HG03354 (cell line): ENCODE data around the gene CKAP5.
"Not testable (repeated sequence)": the region's sequence is repeated elsewhere in the genome, so short reads cannot be mapped to it uniquely, and the experiment has no call there.

Experiments
- ATAC-seq: cut with Tn5 transposase; IDR thresholded peaks from one replicate; pipeline ENCODE4 v1.9.1; 2021; ENCODE audit warnings: mild to moderate bottlenecking; ENCODE audit not compliant: unreplicated experiment, poor library complexity, severe bottlenecking

CKAP5 gene

DNA sequence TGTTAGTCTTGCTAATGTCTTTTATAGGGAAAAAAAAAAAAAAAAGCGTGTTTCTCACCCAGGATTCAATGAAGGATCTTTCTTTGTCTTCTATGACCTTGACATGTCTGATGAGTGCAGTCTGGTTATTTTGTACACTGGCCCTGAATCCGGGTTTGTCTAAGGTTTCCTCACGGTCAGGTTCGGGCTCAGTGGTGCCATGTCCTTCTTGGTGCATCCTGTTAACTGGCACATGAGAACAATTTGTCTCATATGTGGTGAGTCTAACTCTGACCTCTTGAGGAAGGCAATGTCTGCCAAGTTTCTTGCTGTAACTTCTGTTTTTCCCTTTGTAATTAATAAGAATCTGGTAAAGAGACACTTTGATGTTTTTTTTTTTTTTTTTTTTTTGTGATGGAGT, 114.5 kb downstream of the CKAP5 start:
- ATAC-seq = no peak

DNA sequence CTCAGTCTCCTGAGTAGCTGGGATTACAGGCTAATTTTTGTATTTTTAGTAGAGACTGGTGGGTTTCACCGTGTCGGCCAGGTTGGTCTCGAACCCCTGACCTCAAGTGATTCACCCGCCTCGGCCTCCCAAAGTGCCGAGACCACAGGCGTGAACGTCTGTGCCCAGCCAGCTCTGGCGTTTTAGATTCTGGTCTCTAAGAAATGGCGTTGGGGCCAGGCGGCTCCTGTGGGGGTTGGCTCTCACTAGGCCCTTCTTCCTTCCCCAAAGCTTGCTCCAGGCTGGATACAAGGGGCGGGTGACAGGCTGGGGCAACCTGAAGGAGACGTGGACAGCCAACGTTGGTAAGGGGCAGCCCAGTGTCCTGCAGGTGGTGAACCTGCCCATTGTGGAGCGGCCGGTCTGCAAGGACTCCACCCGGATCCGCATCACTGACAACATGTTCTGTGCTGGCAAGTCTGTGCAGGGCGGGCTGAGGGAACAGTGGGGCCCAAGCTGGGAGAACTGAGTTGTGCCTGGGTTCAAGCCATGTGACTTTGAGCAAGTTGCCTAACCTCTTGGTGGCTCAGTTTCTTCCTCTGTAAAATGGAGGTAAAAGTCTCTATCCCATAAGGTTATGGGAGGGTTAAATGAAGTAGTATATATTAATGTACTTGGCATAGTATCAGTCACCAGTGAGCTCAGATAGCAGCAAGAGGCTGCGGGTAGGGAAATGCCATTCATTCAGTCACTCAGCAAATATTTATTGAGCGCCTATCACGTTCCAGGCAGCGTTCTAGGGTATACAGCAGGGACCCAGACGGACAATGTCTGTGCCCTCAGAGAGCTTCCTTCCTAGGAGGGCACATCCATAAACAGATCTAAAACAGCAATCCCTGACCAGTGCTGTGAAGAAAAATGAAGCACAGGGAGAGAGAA, 116.7 kb downstream of the CKAP5 start:
- no peak for ATAC-seq

DNA sequence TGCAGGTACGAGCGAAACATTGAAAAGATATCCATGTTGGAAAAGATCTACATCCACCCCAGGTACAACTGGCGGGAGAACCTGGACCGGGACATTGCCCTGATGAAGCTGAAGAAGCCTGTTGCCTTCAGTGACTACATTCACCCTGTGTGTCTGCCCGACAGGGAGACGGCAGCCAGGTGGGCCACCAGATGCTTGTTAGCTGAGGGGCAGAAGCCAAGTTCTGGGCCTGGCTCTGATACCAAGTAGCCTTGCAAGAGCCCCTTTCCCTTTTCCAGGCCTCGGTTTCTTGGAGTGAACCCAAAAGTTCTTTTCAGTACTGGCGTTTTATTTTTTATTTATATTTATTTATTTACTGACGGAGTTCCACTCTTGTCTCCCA, 117.4 kb downstream of the CKAP5 start:
- no peak for ATAC-seq

DNA sequence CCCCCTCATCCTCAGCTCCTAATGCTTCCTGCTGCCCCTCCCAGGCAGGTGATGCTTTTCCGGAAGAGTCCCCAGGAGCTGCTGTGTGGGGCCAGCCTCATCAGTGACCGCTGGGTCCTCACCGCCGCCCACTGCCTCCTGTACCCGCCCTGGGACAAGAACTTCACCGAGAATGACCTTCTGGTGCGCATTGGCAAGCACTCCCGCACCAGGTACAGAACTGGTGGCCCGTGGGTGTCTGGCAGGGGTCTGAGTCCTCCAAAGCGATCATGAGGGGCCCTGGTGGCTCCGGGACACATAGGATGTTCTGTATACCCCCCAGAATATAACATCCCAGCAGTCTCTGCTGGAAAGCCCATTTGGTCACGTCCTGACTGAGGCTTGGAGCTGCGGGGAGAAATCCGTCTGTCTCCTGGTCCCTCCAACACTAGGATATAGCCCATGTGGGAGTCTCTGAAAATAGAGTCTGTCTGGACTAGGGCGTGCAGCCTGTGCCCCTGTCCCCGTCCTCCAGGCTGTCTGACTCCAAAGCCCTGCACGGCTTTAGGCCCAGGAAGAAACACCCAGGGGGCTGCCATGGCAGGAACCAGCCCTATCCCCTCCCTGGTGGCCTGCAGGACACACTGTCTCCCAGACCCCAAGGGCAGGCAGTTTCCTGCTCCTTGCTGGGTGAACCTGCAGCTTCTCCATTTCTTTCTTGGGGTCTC, 118.0 kb downstream of the CKAP5 start:
- ATAC-seq = no peak

DNA sequence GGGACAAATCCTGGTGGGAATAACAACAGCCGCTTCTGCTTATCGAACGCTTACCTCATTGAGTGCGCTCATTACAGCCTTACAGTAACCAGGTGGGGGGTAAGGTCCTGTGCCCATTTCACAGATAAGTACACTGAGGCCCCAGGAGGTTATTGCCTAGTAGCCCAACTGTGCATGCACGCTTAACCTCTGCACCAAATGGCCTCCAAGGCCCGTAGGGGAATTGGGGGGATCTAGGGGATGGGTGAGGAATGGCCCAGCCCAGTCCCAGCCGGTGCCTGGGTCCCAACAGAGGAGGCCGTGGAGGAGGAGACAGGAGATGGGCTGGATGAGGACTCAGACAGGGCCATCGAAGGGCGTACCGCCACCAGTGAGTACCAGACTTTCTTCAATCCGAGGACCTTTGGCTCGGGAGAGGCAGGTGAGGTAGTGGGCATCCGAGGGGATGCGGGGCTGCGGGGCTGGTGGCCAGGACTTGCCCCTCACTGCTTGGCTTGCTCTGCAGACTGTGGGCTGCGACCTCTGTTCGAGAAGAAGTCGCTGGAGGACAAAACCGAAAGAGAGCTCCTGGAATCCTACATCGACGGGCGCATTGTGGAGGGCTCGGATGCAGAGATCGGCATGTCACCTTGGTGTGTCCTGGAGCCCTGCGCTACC, 119.7 kb downstream of the CKAP5 start:
- no peak for ATAC-seq

DNA sequence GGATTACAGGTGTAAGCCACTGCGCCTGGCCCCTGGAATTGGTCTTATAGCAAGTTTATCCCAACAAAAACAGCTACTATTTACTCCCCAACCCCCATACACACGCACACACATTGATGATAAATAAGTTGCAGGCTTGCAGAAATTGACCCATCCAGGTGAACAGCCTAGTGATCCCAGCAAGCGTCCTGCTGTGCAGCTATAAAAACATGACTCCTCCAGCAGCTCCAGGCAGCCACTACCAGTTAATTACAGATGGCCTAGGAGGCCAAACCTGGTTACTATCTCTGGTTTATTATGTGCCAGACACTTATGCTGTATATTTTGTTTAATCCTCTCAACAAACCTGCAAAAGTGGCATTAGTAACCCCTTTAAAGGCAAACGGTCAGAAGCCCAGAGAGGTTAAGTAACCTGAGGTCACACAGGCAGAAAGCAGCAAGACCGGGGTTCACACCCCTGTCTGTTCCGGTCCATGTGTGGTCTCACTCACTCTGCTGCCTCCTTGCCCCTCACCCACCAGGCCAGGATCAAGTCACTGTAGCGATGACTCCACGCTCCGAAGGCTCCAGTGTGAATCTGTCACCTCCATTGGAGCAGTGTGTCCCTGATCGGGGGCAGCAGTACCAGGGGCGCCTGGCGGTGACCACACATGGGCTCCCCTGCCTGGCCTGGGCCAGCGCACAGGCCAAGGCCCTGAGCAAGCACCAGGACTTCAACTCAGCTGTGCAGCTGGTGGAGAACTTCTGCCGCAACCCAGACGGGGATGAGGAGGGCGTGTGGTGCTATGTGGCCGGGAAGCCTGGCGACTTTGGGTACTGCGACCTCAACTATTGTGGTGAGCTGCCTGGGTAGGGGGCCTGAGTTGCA, 120.5 kb downstream of the CKAP5 start:
- ATAC-seq = no peak

DNA sequence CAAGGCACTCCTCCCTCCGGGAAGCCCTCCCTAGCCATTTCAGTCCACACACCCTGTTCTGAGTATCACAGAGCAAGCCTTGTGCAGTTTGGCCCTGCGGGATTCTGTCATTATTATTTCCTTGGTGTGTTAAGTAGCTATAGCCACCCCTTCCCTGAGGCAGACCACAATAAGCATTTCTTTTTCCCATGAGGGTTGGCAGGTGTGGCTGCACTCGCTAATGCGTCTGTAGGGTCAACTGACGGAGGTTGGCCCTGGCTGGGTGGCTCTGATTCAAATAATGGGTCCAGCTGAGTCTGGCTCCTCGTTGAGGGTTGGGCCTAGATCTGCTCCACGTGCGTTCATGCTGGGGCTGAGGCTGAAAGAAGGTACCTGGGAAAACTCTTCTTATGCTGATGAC, 122.0 kb downstream of the CKAP5 start:
- no peak for ATAC-seq

DNA sequence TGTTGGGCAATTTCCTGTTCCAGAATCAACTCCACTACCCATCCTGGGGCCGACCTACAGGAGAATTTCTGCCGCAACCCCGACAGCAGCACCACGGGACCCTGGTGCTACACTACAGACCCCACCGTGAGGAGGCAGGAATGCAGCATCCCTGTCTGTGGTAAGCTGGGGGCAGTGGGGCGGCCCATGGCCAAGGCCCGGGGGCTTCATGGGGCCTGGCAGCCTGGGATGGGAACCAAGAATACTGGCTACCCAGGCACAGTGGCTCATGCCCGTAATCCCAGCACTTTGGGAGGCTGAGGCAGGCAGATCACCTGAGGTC, 122.8 kb downstream of the CKAP5 start:
- no peak for ATAC-seq

DNA sequence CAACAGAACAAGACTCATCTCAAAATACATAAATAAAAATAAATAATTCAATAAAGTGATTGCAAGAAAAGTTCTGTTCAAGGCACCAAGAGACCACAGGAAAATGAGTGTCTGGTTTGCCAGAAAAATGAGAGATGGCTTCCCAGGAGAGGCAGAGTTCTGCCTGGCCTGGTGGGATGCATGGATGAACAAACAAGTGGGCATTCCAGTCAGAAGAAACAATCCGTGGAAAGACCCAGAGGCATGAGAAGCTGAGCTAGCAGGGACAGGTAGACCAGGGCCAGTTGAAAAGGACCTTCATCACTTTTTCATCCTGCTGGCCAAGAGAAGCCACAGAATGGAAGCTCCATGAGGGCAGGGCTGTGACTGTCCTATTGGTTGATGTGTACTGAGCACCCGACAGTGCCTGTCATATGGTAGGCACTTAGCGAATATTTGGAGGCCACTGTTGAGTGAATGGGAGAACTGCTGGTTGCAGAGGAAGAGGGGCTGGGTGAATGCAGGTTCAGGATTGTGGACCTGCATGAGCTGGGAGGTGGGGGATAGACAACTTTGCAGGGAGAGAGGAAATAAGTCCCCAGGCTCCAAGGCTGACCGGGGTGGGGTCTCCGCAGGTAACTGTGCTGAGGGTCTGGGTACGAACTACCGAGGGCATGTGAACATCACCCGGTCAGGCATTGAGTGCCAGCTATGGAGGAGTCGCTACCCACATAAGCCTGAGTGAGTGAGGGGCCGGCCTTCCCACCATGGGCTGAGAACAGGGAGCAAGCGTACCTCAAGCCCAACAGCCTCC, 123.3 kb downstream of the CKAP5 start:
- no peak for ATAC-seq

DNA sequence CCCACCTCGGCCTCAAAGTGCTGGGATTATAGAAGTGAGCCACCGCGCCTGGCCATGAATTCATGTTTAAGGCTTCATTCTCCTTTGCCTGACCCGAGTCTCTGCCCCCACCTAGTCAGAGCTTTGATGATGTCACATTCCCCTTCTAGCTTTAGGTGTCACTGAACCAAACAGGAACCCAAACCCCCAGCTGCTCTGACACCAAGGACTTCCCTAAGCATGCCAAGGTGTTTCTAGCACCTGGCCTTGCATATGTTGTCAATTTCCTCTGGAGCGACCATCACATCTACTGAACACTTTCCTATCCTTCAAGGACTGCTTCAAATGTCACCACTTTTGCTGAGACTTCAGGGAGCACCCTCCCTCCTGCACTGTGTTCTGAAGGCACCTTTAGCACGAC, 124.8 kb downstream of the CKAP5 start:
- ATAC-seq = no peak

DNA sequence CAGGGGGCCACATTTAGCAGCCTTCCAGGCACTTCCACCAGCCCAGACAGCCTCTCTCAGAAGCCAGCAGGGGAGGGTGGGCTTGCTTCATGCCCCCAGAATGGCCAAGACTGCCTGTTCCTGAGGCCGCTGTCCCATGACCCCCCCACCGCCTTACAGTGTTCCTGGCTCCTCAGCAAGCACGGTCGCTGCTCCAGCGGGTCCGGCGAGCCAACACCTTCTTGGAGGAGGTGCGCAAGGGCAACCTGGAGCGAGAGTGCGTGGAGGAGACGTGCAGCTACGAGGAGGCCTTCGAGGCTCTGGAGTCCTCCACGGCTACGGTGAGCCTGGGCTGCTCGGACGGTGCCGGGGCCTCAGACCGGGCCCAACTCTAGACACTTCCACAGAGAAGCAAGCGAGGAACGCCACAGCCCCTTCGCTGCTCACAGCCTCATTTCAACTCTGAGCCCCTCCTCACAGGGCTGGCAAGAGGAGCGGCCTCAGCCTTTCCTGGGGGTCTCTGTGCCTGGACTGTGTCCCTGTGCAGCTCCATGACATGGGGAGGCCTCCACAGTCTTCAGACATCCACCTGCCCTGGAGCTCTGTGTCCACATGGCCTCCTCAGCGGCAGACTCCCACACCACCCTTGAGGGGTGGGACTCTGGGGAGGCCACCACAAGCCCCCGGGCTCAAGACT, 126.4 kb downstream of the CKAP5 start:
- no peak for ATAC-seq

DNA sequence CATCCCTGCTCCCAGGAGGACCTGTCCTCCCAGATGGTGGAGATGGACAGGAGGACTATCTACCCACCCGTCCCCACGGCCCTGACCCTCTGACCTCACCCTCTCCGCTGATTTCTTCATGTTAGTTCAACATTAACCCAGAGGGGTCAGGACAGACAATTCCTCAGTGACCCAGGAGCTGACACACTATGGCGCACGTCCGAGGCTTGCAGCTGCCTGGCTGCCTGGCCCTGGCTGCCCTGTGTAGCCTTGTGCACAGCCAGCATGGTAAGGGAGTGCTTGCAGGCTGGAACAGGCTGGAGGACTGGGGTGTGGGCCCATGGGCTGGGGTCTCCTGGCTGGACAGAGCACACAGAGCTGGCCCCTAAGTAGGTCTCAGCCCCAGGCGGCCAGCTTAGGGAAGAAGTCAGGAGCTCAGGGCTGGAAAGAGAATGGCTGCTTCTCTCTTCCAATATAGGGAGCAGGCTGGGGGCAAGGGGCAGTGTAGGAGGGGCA, 127.0 kb downstream of the CKAP5 start, which contains the start of gene F2:
TSS of gene F2 (plus strand) at position 166 of the 495 bp plus-strand sequence. CDS start at position 189, 23 bp downstream.
- no peak for ATAC-seq

DNA sequence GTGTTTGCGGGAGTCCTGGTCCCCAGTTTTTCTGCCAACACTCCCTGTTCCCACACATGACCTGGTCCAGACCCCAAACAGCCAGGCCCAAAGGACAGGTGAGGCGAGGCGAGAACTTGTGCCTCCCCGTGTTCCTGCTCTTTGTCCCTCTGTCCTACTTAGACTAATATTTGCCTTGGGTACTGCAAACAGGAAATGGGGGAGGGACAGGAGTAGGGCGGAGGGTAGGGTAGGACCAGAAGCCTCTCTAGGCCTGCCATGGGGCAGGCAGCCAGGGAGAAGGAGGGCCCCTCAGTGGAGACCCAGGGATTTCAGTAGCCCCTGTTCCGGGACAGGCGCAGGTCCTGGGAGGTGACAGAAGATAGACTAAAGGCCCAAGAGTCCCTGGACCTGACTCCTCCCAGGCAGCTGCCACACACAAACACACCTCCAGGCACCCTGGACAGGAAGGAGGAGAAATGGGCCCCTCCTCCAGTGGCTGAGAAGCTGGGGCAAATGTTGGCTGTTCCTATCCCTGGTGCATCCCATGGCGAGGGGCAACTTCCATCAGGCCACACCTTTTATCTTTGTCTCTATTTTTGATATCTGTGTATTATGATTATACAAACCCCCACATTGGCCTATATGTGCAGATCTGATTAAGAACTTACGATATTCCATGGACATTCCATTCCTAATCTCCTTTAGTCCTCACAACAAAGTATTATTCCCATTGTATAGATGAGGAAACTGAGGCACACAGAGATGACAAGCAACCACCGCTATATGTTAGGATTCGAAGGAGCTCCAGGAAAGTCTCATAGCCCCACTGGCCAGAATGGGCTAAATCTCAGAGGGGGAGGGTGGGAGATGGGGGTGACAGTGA, 127.7 kb downstream of the CKAP5 start:
- no peak for ATAC-seq

DNA sequence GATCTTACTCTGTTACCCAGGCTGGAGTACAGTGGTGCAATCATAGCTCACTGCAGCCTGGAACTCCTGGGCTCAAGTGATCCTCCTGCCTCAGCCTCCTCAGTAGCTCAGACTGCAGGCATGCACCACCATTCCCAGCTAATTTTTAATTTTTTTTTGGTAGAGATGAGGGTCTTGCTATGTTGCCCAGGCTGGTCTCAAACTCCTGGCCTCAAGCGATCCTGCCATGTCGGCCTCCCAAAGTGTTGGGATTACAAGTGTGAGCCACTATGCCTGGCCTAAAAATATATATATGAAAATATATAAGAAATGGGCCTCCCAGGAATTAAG, 128.3 kb downstream of the CKAP5 start:
- ATAC-seq = not testable (repeated sequence)

DNA sequence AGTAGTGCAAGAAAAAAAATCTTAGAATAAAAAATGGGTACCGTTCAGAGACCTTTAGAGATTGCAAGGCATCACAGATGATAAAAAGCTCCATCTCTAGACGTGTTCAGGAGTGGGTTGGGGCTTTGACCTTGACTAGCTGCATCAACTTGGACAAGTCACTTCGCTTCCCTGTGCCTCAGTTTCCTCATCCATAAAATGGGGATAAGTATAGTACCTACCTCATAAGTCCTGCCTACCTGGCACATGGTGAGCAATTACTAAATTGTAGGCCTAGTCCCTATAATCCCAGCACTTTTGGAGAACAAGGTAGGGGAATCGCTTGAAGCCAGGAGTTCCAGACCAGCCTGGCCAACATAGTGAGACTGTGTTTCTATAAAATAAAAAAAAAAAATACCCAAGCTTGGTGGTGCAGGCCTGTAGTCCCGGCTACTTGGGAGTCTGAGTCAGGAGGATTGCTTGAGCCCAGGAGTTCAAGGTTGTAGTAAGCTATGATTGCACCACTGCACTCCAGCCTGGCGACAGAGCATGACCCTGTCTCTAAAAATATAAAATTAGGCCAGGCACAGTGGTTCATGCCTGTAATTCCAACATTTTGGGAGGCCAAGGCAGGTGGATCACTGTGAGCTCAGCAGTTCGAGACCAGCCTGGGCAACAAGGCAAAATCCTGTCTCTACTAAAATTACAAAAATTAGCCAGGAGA, 133.1 kb downstream of the CKAP5 start:
- ATAC-seq = no peak

DNA sequence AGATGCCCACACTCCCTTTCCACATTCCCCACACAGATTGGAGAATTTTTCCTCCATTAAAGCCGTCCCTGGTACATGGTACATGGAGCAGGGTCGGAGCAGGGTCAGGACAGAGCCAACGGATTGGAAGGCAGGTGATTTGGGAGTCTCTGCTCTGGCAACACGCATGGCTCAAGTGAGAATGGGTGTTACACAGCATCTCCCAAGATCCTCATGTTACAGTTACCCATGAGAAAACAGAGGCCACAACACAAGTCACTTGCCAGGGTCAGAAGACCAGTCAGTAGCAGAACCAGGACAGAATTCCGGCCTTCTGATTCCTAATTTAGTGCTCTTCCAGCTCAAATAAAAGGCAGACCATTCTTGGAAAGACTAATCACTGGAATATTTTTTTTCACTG, 134.8 kb downstream of the CKAP5 start:
- no peak for ATAC-seq

DNA sequence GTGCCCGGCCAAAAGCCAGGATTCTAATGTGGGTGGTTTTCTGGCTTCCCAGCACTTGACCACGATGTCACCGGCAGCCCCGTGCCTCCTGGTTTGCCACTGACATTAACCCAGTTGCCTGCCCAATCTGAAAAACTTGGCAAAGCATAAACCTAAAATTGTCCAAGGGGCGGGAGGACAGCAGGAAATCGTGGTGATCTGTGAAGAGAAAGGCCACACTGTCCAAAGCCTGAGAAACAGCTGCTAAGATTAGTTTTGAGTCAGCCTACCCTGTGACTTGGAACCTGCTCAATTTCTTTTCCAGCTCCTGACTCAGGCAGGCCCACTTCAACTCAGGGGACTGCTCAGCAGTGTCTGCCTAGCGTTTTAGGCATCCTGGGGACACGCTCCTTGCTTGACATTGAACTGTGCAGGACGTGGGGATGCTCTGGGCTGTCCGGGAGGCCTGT, 135.2 kb downstream of the CKAP5 start:
- no peak for ATAC-seq
